Epithelial cell of esophagus (primary cell): Measurements from ENCODE around the gene MMEL1.

Experiments used
- DNase-seq: peaks from one replicate; pipeline ENCODE4 v3.0.0; 2010; ENCODE audit warnings: low read depth
- H3K4me3 ChIP-seq: 2 replicates; pipeline ENCODE4 v1.5.1; 2011; ENCODE audit warnings: mild to moderate bottlenecking, low read length, control low read depth
- CTCF ChIP-seq: IDR thresholded peaks from 2 replicates; pipeline ENCODE4 v1.5.1; 2011; ENCODE audit warnings: low read depth, mild to moderate bottlenecking, low read length, control low read depth, inconsistent platforms; ENCODE audit not compliant: insufficient read depth; ENCODE audit errors: missing control alignments

Gene MMEL1

GRCh38 chr1:2602866-2603520, 29.8 kb downstream of the MMEL1 start:
- DNase-seq: no peak
- no peak for TF ChIP-seq CTCF
- H3K4me3 ChIP-seq: no peak overlapping the region

- no peak for TF ChIP-seq CTCF
- H3K4me3 ChIP-seq: no peak overlapping the region
- no peak for DNase-seq
These were observed 30.4 kb downstream of the MMEL1 start for GRCh38 chr1:2602311-2602835.

- no peak for TF ChIP-seq CTCF
- H3K4me3 ChIP-seq: no peak overlapping the region
- no peak for DNase-seq
These were observed 31.0 kb downstream of the MMEL1 start for GRCh38 chr1:2601721-2602303.

GRCh38 chr1:2598329-2598931, 34.4 kb downstream of the MMEL1 start:
- no peak for DNase-seq
- no peak for TF ChIP-seq CTCF
- H3K4me3 ChIP-seq: no peak overlapping the region

- no peak for DNase-seq
- TF ChIP-seq CTCF: no peak
- H3K4me3 ChIP-seq: no peak overlapping the region
These were observed 35.1 kb downstream of the MMEL1 start for GRCh38 chr1:2597441-2598328.

GRCh38 chr1:2596530-2597333, 36.1 kb downstream of the MMEL1 start:
- H3K4me3 ChIP-seq: no peak overlapping the region
- no peak for DNase-seq
- no peak for TF ChIP-seq CTCF
